ENCODE results near the gene PRMT6.

The PRMT6 gene

DNA sequence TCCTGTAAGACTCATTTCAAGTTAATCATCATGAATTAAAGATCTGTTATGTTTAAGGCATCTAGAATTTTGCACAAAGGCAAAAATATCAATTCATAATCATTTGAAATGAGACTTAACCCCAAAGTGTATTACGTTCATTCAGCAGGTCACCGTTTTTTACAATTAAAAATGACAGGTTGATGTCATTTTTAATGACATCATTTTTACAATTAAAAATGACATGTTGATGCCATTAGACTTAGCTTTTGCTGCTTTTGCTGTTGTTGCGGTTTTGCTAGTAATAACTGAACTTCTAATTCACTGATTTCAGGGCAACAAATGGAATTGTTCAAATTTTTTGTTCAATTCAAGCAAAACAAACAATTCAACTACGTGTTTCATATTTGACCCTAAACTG lies 17.0 kb downstream of the PRMT6 start:
- Histone ChIP-seq H4K20me1 (ENCODE audit: insufficient read depth, low read length) (no peaks in the 10 kb centered on the region), H3K36me3 (ENCODE audit: insufficient read depth, low read length) (no peaks in the 10 kb centered on the region), H3K9me2 (ENCODE audit: low read depth, low read length) (no peaks in the 10 kb centered on the region), H2AFZ (ENCODE audit: low read length) (no peak overlapping the region), H3K4me2 (ENCODE audit: low read length) (no peak overlapping the region), H3K27ac (ENCODE audit: low read depth, low read length, poor library complexity, severe bottlenecking) (no peak overlapping the region), H3K9me3 (ENCODE audit: low read length) (no peaks in the 10 kb centered on the region), H3K27me3 (ENCODE audit: insufficient read depth, low read length) (no peaks in the 10 kb centered on the region), H3K4me1 (ENCODE audit: insufficient read depth, low read length, severe bottlenecking) (no peaks in the 10 kb centered on the region), H3K79me2 (ENCODE audit: insufficient read depth, low read length) (no peaks in the 10 kb centered on the region), H3K4me3 (ENCODE audit: low read depth, low read length, poor library complexity, severe bottlenecking) (no peak overlapping the region), H3K9ac (ENCODE audit: low read length) (no peak overlapping the region), H3F3A (ENCODE audit: insufficient read depth, low read length) (no peaks in the 10 kb centered on the region)
- TF ChIP-seq, protein P1, sequence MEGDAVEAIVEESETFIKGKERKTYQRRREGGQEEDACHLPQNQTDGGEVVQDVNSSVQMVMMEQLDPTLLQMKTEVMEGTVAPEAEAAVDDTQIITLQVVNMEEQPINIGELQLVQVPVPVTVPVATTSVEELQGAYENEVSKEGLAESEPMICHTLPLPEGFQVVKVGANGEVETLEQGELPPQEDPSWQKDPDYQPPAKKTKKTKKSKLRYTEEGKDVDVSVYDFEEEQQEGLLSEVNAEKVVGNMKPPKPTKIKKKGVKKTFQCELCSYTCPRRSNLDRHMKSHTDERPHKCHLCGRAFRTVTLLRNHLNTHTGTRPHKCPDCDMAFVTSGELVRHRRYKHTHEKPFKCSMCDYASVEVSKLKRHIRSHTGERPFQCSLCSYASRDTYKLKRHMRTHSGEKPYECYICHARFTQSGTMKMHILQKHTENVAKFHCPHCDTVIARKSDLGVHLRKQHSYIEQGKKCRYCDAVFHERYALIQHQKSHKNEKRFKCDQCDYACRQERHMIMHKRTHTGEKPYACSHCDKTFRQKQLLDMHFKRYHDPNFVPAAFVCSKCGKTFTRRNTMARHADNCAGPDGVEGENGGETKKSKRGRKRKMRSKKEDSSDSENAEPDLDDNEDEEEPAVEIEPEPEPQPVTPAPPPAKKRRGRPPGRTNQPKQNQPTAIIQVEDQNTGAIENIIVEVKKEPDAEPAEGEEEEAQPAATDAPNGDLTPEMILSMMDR (IDR thresholded peaks at IDR 0.05; ENCODE audit: low read length), result no peak
- TF ChIP-seq EZH2 (IDR thresholded peaks at IDR 0.05; ENCODE audit: borderline replicate concordance, low read length), result no peak

DNA sequence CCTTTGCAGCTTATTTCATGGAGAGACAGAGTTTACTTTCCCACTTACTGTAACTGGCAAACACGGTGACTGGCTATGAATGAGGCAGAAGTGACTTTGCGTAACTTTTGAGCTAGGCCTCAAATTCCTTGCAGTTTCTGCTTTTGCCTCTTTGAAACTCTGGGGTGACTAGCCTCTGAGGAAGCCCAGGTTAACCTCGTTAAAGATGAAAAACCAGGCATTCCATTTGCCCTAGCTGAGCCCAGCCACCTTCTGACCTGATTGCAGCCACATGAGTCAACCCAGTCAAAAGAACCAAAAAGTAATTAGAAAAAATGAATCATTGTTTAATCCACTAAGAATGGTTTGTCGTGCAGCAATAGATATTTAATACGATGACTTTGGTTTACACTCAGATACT lies 20.4 kb downstream of the PRMT6 start:
- Histone ChIP-seq H2AFZ (ENCODE audit: low read length) (no peak overlapping the region), H4K20me1 (ENCODE audit: insufficient read depth, low read length) (no peaks in the 10 kb centered on the region), H3F3A (ENCODE audit: insufficient read depth, low read length) (no peaks in the 10 kb centered on the region), H3K27me3 (ENCODE audit: insufficient read depth, low read length) (no peaks in the 10 kb centered on the region), H3K9me2 (ENCODE audit: low read depth, low read length) (no peaks in the 10 kb centered on the region), H3K36me3 (ENCODE audit: insufficient read depth, low read length) (no peaks in the 10 kb centered on the region), H3K27ac (ENCODE audit: low read depth, low read length, poor library complexity, severe bottlenecking) (no peak overlapping the region), H3K79me2 (ENCODE audit: insufficient read depth, low read length) (no peaks in the 10 kb centered on the region), H3K4me1 (ENCODE audit: insufficient read depth, low read length, severe bottlenecking) (no peaks in the 10 kb centered on the region), H3K4me2 (ENCODE audit: low read length) (no peak overlapping the region), H3K4me3 (ENCODE audit: low read depth, low read length, poor library complexity, severe bottlenecking) (no peak overlapping the region), H3K9me3 (ENCODE audit: low read length) (no peaks in the 10 kb centered on the region), H3K9ac (ENCODE audit: low read length) (no peak overlapping the region)
- TF ChIP-seq, protein P1 (IDR thresholded peaks at IDR 0.05; ENCODE audit: low read length), result no peak
- no peak for TF ChIP-seq EZH2 (IDR thresholded peaks at IDR 0.05; ENCODE audit: borderline replicate concordance, low read length)

DNA sequence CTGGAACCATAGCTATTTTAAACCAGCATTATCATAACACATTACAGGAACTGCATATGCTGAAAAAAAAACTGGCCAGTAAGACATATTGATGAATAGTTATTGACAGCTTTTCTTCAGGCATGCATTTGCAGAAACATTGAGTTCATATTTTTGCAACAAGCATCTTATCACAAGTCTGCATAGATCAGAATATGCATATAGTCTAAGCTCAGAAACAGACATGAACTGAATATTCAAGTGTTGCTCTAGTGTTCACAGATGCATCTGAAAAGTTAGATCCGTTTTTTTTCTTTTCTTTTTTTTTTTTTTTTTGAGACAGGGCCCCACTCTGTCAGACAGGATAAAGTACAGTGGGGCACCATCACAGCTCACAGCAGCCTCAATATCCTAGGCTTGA lies 22.8 kb downstream of the PRMT6 start:
- H4K20me1 ChIP-seq (ENCODE audit: insufficient read depth, low read length), result no peaks in the 10 kb centered on the region
- H3K79me2 ChIP-seq (ENCODE audit: insufficient read depth, low read length), result no peaks in the 10 kb centered on the region

More for the DNA sequence above, 22.8 kb downstream of the PRMT6 start:
- no peaks in the 10 kb centered on the region for H3K36me3 ChIP-seq (ENCODE audit: insufficient read depth, low read length)
- no peaks in the 10 kb centered on the region for H3F3A ChIP-seq (ENCODE audit: insufficient read depth, low read length)
- 0 out of 2 replicates have a peak, but pooled peaks cover 2% of the 10 kb centered on the region for H3K27me3 ChIP-seq (ENCODE audit: insufficient read depth, low read length)
- no peak overlapping the region for H3K4me3 ChIP-seq (ENCODE audit: low read depth, low read length, poor library complexity, severe bottlenecking)
- no peak for TF ChIP-seq EZH2 (IDR thresholded peaks at IDR 0.05; ENCODE audit: borderline replicate concordance, low read length)
- TF ChIP-seq, protein P1 (IDR thresholded peaks at IDR 0.05; ENCODE audit: low read length), result no peak
- no peaks in the 10 kb centered on the region for H3K9me2 ChIP-seq (ENCODE audit: low read depth, low read length)
- H3K9me3 ChIP-seq (ENCODE audit: low read length), result no peaks in the 10 kb centered on the region
- H3K4me1 ChIP-seq (ENCODE audit: insufficient read depth, low read length, severe bottlenecking), result no peaks in the 10 kb centered on the region
- H2AFZ ChIP-seq (ENCODE audit: low read length), result no peak overlapping the region
- H3K9ac ChIP-seq (ENCODE audit: low read length), result no peak overlapping the region
- no peak overlapping the region for H3K4me2 ChIP-seq (ENCODE audit: low read length)
- H3K27ac ChIP-seq (ENCODE audit: low read depth, low read length, poor library complexity, severe bottlenecking), result no peak overlapping the region

Measured in OCI-LY1 (cell line).